Kidney tubule cell (primary cell): ENCODE results near the gene N4BP3.

ENCODE experiments used
- DNase-seq: peaks from one replicate; pipeline ENCODE4 v3.0.0-alpha.2; 2018; ENCODE audit warnings: low spot score

Gene N4BP3

GRCh38 chr5:178150977-178151734 is 37.8 kb downstream of the N4BP3 start:
- no peak for DNase-seq

- DNase-seq, result no peak
Observed at GRCh38 chr5:178152491-178153444, 39.4 kb downstream of the N4BP3 start.

GRCh38 chr5:178153530-178154340 is 40.4 kb downstream of the N4BP3 start, which contains the start of gene NHP2:
TSS of gene NHP2 (minus strand) at chr5:178153885. CDS start at chr5:178153817, 68 bp downstream.
- DNase-seq, result peak; percentile 99

- peak; percentile 26 for DNase-seq
Observed at GRCh38 chr5:178155065-178155464, 41.7 kb downstream of the N4BP3 start.

GRCh38 chr5:178160176-178160575 is 46.8 kb downstream of the N4BP3 start:
- DNase-seq, result no peak

- DNase-seq, result no peak
Observed at GRCh38 chr5:178162481-178162880, 49.1 kb downstream of the N4BP3 start.

GRCh38 chr5:178163772-178164735 is 50.7 kb downstream of the N4BP3 start:
- peak; percentile 79 for DNase-seq

GRCh38 chr5:178165581-178165980 is 52.2 kb downstream of the N4BP3 start:
- DNase-seq, result no peak

GRCh38 chr5:178170455-178170854 is 57.1 kb downstream of the N4BP3 start:
- no peak for DNase-seq

- DNase-seq, result no peak
Observed at GRCh38 chr5:178174456-178174855, 61.1 kb downstream of the N4BP3 start.
